GM21381 (cell line): ENCODE results near the gene POU2F1.

Experiments
- ATAC-seq: cut with Tn5 transposase; IDR thresholded peaks from one replicate; pipeline ENCODE4 v1.9.1; 2021; ENCODE audit warnings: mild to moderate bottlenecking, moderate library complexity; ENCODE audit not compliant: unreplicated experiment

POU2F1 gene

GRCh38 chr1:167457936-167458584 is 237.4 kb downstream of the POU2F1 start:
- ATAC-seq = no peak

- no peak for ATAC-seq
Measured at GRCh38 chr1:167460836-167461235, 240.2 kb downstream of the POU2F1 start.

- no peak for ATAC-seq
Measured at GRCh38 chr1:167462341-167462740, 241.7 kb downstream of the POU2F1 start.

- no peak for ATAC-seq
Measured at GRCh38 chr1:167463080-167463479, 242.4 kb downstream of the POU2F1 start.

- ATAC-seq = no peak
Measured at GRCh38 chr1:167463875-167464575, 243.3 kb downstream of the POU2F1 start.

- no peak for ATAC-seq
Measured at GRCh38 chr1:167465018-167465417, 244.3 kb downstream of the POU2F1 start.

GRCh38 chr1:167465743-167466142 is 245.1 kb downstream of the POU2F1 start:
- no peak for ATAC-seq

GRCh38 chr1:167467126-167467710 is 246.5 kb downstream of the POU2F1 start:
- ATAC-seq = no peak

- no peak for ATAC-seq
Measured at GRCh38 chr1:167467752-167468151, 247.1 kb downstream of the POU2F1 start.

GRCh38 chr1:167469280-167469965 is 248.7 kb downstream of the POU2F1 start:
- ATAC-seq = no peak

- no peak for ATAC-seq
Measured at GRCh38 chr1:167471568-167471967, 250.9 kb downstream of the POU2F1 start.

- ATAC-seq = no peak
Measured at GRCh38 chr1:167472752-167473521, 252.3 kb downstream of the POU2F1 start.

GRCh38 chr1:167473761-167474160 is 253.1 kb downstream of the POU2F1 start:
- ATAC-seq = no peak

- ATAC-seq = no peak
Measured at GRCh38 chr1:167474191-167474641, 253.5 kb downstream of the POU2F1 start.

GRCh38 chr1:167476061-167476460 is 255.4 kb downstream of the POU2F1 start:
- no peak for ATAC-seq
